Left forelimb (tissue), 1 donor: ENCODE data around the gene DLX2.

Experiments used
- DNase-seq: peaks from one replicate; pipeline ENCODE4 v3.0.0-alpha.2; 2018; ENCODE audit warnings: low spot score

DLX2 gene

GRCh38 chr2:172107690-172108586 is 5.2 kb upstream of the DLX2 start:
- no peak for DNase-seq

GRCh38 chr2:172106108-172106961 is 3.6 kb upstream of the DLX2 start:
- DNase-seq, result peak; percentile 69

GRCh38 chr2:172105471-172106107 is 2.9 kb upstream of the DLX2 start:
- no peak for DNase-seq

GRCh38 chr2:172103471-172104272 is 972 bp upstream of the DLX2 start:
- DNase-seq, result peak; percentile 89

GRCh38 chr2:172101821-172102390 is 794 bp downstream of the DLX2 start:
- no peak for DNase-seq

DNA sequence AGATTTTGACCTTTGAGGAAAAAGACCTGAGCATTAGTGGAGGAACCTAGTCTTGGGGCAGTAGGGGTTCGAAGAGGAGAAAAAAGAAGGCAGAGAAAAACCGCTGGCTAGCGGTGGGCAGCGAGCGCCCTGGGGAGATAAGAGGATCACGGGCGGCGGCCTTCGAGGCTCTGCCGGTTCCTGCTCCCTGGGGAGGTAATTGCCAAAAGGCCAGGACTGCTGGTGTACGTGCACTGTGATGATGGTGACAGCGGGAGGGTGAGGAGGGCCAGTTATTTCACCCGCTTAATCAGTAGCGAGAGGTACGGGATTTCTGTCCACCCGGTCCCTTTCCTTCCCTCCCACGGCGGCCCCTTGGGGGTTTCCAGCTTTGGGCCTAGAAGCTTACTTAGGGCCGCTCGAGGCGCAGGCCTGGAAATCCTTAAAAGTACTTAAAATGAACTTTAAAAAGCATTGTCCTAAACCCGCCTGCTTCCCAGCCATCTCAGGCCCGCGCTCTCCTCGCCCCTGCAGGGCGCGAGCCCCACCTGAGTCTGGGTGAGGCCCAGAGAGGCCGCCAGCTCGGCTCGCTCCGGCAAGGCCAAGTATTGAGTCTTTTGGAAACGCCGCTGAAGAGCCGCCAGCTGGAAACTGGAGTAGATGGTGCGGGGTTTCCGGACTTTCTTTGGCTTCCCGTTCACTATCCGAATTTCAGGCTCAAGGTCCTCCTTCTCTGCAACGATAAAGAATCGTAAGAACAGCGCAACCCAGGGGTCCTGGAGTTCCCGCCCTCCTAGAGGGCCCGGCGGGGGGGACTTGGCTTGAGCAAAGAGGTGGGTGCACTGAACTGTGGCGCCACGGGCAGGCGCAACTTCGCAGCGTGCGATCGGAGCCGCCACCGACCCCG is 1.5 kb downstream of the DLX2 start:
- DNase-seq, result no peak

GRCh38 chr2:172100080-172100934 is 2.4 kb downstream of the DLX2 start:
- no peak for DNase-seq

- no peak for DNase-seq
Measured at GRCh38 chr2:172099472-172100079, 3.1 kb downstream of the DLX2 start.

GRCh38 chr2:172098650-172099471 is 3.8 kb downstream of the DLX2 start:
- DNase-seq, result peak; percentile 68

- no peak for DNase-seq
Measured at GRCh38 chr2:172098287-172098649, 4.4 kb downstream of the DLX2 start.

DNA sequence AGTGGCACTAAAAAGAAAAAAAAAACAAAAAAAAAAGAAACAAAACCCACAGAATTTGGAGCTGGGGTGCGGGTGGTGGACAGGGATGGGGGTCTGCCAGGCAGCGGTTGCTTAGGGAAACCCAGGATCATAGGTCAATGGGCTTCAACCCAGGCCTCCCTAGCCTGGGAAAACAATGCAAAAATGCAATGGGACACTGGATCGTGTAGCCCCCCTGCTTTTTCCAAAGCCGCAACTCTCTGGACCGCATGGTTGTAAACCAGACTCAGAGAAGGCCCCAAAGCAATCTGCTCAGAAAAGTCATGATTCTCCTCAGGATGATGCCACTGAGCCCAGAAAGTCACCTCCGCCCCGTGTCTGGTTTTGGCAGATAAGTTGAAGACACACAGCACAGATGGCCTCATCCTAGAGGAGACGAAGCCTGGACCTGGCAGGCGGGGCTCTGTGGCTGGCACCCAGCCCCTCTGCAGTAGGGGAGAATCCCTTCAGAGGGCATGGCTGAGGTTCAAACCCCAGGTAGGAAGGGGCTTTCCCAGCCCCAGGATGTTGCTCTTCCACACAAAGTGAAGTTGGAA is 5.1 kb downstream of the DLX2 start:
- no peak for DNase-seq

GRCh38 chr2:172096626-172097547 is 5.8 kb downstream of the DLX2 start:
- DNase-seq, result peak; percentile 67

GRCh38 chr2:172095905-172096625 is 6.6 kb downstream of the DLX2 start:
- DNase-seq, result no peak

- DNase-seq, result peak; percentile 77
Measured at GRCh38 chr2:172095146-172095904, 7.4 kb downstream of the DLX2 start.
